Cardiac fibroblast (primary cell): ENCODE results near the gene TUBB8.
"Not testable (repeated sequence)": the region's sequence is repeated elsewhere in the genome, so short reads cannot be mapped to it uniquely, and the experiment has no call there.

Source experiments
- DNase-seq, 2 donors: peaks; one replicate each; pipeline versions ENCODE4 v3.0.0 to v3.0.0-alpha.2; 2010; ENCODE audit warnings: low read depth in 2 of 2
- H3K4me3 ChIP-seq, 2 donors: replicated peaks in 1 of 2; 1 replicate in 1 of 2; 2 replicates in 1 of 2; pipeline ENCODE4 v1.5.1; 2011; ENCODE audit warnings: low read depth in 2 of 2, low read length in 2 of 2, mild to moderate bottlenecking in 2 of 2, moderate library complexity in 1 of 2

The TUBB8 gene

DNA sequence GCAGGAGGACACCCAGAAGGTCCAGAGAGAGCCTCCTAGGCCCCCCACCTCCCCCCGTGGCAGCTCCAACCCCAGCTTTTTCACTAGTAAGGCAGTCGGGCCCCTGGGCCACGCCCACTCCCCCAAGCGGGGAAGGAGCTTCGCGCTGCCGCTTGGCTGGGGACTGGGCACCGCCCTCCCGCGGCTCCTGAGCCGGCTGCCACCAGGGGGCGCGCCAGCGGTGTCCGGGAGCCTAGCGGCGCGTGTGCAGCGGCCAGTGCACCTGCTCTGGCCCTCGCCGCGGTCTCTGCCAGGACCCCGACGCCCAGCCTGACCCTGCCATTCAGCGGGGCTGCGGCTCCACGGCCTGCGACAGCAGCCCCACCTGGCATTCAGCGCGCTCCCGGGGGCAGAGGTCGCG, 37.8 kb downstream of the TUBB8 start:
- not testable (repeated sequence) for DNase-seq, H3K4me3 ChIP-seq

DNA sequence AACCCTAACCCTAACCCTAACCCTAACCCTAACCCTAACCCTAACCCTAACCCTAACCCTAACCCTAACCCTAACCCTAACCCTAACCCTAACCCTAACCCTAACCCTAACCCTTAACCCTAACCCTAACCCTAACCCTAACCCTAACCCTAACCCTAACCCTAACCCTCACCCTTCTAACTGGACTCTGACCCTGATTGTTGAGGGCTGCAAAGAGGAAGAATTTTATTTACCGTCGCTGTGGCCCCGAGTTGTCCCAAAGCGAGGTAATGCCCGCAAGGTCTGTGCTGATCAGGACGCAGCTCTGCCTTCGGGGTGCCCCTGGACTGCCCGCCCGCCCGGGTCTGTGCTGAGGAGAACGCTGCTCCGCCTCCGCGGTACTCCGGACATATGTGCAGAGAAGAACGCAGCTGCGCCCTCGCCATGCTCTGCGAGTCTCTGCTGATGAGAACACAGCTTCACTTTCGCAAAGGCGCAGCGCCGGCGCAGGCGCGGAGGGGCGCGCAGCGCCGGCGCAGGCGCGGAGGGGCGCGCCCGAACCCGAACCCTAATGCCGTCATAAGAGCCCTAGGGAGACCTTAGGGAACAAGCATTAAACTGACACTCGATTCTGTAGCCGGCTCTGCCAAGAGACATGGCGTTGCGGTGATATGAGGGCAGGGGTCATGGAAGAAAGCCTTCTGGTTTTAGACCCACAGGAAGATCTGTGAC, 38.7 kb downstream of the TUBB8 start:
- DNase-seq, H3K4me3 ChIP-seq: not testable (repeated sequence)
